ENCODE data around the gene BRWD1.
"Not testable (repeated sequence)": the region's sequence is repeated elsewhere in the genome, so short reads cannot be mapped to it uniquely, and the experiment has no call there.

The BRWD1 gene

GRCh38 chr21:39282911-39283310 is 30.5 kb downstream of the BRWD1 start:
- no peak for DNase-seq (ENCODE audit: low read depth)

- DNase-seq (ENCODE audit: low read depth), result no peak
Observed at GRCh38 chr21:39281853-39282252, 31.6 kb downstream of the BRWD1 start.

- DNase-seq (ENCODE audit: low read depth), result no peak
Observed at GRCh38 chr21:39281207-39281606, 32.2 kb downstream of the BRWD1 start.

GRCh38 chr21:39269620-39270019 is 43.8 kb downstream of the BRWD1 start:
- no peak for DNase-seq (ENCODE audit: low read depth)

- DNase-seq (ENCODE audit: low read depth), result no peak
Observed at GRCh38 chr21:39265603-39266002, 47.8 kb downstream of the BRWD1 start.

GRCh38 chr21:39263372-39263771 is 50.1 kb downstream of the BRWD1 start:
- DNase-seq (ENCODE audit: low read depth), result no peak

GRCh38 chr21:39258207-39258606 is 55.2 kb downstream of the BRWD1 start:
- no peak for DNase-seq (ENCODE audit: low read depth)

GRCh38 chr21:39251326-39251725 is 62.1 kb downstream of the BRWD1 start:
- no peak for DNase-seq (ENCODE audit: low read depth)

- DNase-seq (ENCODE audit: low read depth), result no peak
Observed at GRCh38 chr21:39238275-39238674, 75.2 kb downstream of the BRWD1 start.

- DNase-seq (ENCODE audit: low read depth), result no peak
Observed at GRCh38 chr21:39232861-39233291, 80.6 kb downstream of the BRWD1 start.

GRCh38 chr21:39224930-39225329 is 88.5 kb downstream of the BRWD1 start:
- no peak for DNase-seq (ENCODE audit: low read depth)

- no peak for DNase-seq (ENCODE audit: low read depth)
Observed at GRCh38 chr21:39221997-39222486, 91.4 kb downstream of the BRWD1 start.

GRCh38 chr21:39221282-39221996 is 92.0 kb downstream of the BRWD1 start:
- no peak for DNase-seq (ENCODE audit: low read depth)

- DNase-seq (ENCODE audit: low read depth), result not testable (repeated sequence)
Observed at GRCh38 chr21:39220875-39221274, 92.6 kb downstream of the BRWD1 start.

GRCh38 chr21:39220150-39220549 is 93.3 kb downstream of the BRWD1 start:
- no peak for DNase-seq (ENCODE audit: low read depth)

- no peak for DNase-seq (ENCODE audit: low read depth)
Observed at GRCh38 chr21:39218082-39218409, 95.4 kb downstream of the BRWD1 start.

GRCh38 chr21:39217356-39218081 is 95.9 kb downstream of the BRWD1 start:
- DNase-seq (ENCODE audit: low read depth), result no peak

GRCh38 chr21:39216290-39216689 is 97.1 kb downstream of the BRWD1 start:
- no peak for DNase-seq (ENCODE audit: low read depth)

GRCh38 chr21:39215078-39215477 is 98.4 kb downstream of the BRWD1 start:
- DNase-seq (ENCODE audit: low read depth), result no peak

GRCh38 chr21:39209334-39209688 is 104.1 kb downstream of the BRWD1 start:
- no peak for DNase-seq (ENCODE audit: low read depth)

- DNase-seq (ENCODE audit: low read depth), result no peak
Observed at GRCh38 chr21:39208624-39209333, 104.7 kb downstream of the BRWD1 start.

GRCh38 chr21:39204134-39204533 is 109.3 kb downstream of the BRWD1 start:
- no peak for DNase-seq (ENCODE audit: low read depth)

- DNase-seq (ENCODE audit: low read depth), result no peak
Observed at GRCh38 chr21:39198800-39199199, 114.6 kb downstream of the BRWD1 start.
